Endometrial microvascular endothelial cells (primary cell): ENCODE measurements around the gene TPR. TPM values are rescaled to one million over a fixed set of nuclear protein-coding genes. Genes with fewer than 3 reads are reported as not detected.

Experiments used
- in situ Hi-C: cut with HindIII; loops from 2 replicates; pipeline ENCODE4 v1.10.0; 2017; ENCODE audit warnings: low sequenced_read_pairs, low pct_unique_long_range_greater_than_20kb; ENCODE audit errors: inconsistent ontology term
- total RNA-seq: library from RNA; depleted of rRNA; stranded (reverse); fragments of >200 nt; gene quantifications from one replicate; pipeline ENCODE4 v1.2.3, GENCODE V29; 2015; ENCODE audit errors: inconsistent ontology term

The TPR gene
- total RNA-seq, 1 donor from 2014 or later, result 52.2 TPM

DNA sequence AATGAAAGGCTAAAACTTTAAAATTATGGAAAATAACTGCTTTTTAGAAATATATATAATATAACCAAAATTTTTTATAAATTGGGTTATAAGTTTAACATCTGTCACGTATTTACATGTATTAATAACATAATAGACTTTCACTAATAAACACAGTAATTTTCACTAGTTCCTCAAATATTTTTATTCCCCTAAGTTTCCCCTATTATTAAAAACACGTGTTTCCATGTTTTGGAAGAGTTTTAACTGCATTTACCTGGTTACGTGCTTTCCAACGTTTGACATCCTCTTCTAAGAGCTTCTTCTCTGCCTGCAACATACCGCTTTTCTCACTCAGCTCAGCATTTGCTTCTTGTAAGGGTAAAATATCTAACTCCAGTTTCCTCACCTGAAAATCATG, 34.3 kb downstream of the TPR start:
- in situ Hi-C loops, result no loop called here

DNA sequence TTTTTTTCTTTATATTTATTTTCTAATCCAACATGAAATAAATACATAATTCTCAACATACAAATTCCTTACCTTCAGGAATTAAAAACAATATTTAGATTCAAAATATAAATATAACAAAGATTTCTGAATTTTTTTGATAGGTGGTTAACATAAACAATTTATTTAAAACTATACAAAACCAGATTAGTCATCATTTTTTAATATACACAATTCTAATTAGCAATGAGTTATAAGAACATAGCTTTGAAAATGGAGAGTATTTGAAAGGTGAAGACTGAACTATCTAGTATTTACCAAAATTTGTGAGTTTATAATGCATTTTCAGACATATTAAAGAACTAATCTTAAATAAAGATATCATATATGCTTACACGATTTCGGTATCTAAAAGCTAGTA, 37.5 kb downstream of the TPR start:
- in situ Hi-C loops, result no loop called here

DNA sequence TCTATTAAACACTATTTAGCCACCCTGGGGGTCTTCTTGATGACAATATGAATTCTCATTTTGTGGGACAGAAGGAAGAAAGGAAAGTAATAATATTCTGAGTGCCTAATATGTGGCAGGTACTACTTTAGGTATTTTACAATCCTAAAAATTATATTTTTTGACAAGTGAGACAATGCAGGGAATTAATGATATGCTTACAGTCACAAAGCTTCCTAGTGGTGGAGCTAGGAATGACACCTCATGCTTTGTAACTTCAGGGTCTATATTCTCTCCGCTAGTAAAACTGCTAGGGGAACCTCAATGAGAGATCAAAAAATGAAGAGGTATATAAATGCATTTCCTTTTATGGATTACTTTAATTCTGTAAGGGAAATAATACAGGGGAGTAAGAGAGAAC, 44.3 kb downstream of the TPR start:
- in situ Hi-C loops, result no loop called here

DNA sequence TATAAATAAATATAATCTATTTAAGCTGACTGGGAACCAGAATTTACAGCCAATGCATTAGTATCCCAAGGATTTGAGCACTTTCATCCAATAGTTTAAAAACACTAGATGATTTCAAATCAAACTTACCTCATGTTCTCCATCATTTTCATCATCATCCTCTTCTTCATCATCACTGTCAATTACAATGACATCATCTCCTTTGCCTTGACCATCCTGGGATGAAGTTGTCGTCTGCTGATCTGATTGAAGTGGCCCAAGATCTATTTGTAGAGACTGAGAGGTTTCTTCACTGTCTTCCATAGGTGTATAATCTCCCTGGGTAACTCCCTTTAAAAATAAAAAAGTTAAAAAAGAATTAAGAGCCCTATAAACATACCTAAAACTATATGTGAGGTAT, 47.7 kb downstream of the TPR start:
- in situ Hi-C loops, result no loop called here

DNA sequence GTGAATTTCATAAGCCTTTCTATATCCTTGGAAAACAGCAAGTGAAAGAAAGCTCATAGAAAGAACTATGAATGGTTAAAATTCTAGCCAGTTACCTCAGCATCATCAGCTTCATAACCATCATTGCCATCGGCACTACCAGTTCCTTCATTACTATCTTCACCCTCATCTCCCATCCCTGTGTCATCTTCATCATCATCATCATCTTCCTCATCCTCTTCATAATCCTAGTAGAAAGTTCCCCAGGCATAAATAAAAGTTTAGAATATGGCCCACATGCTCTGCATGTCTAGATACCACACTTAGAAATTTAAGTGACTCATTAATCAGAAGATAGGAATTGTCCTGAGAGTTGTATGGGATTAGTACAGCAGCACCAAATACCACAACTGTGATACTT, 49.0 kb downstream of the TPR start:
- in situ Hi-C loops, result no loop called here

DNA sequence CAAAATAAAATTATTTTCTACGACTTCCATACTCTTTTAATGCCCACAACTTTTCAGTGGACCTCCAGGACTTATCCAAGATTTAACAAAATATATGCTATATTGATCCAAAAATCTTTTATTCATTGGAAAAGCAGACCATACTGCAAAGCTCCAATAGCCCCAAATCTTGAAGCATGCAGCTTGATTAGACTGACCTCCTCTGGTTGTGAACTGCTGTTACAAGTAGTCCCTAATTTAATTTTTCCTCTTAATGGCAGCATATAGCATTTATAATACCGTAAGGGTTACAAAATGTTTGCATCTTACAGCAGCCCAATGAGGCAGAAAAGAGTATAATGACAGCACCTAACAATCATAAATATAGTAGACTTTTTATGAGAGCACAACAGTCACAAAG, 49.8 kb downstream of the TPR start:
- in situ Hi-C loops, result no loop called here

DNA sequence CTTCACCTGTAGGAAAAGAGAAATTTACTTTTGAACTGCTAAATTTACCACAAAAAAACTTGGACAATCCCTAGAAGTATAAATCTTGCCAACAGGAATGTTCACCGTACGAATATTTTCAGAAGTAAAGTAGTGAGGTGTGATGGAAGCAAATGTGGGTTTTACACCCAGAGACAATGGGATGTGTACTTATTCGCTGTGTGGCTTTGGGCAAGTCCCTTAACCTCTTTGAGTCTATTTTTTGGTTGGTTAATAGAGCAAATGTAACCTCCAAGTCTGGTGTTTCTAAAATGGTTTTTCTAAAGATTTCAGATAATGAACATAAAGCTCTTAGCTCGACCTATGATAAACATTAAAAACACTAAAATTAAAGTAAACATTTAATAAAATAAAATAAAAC, 51.2 kb downstream of the TPR start:
- in situ Hi-C loops, result no loop called here

DNA sequence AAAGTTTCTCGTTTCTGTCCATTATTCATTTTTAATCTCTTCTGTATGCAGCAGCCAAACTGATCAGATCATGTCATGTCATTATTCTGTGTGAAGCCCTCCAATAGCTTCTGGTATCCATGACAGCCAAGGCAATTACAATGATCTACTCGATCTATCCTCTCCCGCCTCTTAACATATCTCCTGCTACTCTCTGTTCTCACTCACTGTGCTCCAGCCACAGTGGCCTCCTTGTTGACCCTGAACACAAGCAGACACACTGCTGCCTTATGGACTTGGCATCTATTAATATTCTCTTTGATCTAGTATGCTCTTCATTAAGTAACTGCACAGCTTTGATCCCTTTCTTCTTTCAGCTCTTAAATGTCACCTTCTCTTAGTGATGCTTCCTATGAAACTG, 59.5 kb downstream of the TPR start:
- in situ Hi-C loops, result no loop called here

DNA sequence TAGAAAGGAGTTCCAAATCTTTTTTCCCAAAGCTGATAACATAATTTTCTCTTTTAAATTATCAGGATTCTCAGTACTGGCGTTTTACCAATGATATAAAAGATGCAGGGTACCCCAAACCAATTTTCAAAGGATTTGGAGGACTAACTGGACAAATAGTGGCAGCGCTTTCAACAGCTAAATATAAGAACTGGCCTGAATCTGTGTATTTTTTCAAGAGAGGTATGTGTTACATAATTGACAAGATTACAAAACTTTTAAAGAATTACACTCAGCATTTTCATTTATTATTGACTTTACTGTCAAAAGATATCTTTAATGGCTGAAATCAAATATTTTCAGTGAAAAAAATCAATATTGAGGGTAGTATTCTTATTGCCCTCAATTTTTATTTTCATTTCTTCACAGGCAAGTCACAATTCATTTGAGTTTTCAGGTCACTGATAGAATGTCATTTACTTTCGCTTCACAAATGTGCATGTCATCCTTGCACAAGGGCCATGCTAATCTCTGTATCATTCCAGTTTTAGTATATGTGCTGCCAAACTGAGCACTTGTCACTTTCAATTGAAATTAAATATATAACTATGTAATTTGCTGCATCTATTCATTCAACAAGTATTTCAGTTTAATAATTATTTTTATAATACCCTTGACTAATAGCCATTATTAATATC, 63.5 kb downstream of the TPR start:
- in situ Hi-C loops, result no loop called here

DNA sequence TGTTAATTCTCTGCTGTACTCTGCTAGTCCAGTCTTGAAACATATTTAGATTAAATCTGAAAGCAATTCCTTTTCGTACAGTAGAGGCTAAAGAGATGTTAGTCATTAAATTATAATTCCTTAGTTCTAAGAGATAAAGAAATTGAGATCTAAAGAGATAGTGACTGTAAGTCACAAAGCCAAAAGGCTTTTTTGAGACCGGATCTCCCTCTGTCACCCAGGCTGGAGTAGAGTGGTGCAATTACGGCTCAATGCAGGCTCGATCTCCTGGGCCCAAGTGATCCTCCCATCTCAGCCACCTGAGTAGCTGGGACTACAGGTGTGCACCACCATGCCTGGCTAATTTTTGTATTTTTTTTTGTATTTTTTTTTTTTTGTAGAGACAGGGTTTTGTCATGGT, 64.7 kb downstream of the TPR start:
- in situ Hi-C loops, result no loop called here

DNA sequence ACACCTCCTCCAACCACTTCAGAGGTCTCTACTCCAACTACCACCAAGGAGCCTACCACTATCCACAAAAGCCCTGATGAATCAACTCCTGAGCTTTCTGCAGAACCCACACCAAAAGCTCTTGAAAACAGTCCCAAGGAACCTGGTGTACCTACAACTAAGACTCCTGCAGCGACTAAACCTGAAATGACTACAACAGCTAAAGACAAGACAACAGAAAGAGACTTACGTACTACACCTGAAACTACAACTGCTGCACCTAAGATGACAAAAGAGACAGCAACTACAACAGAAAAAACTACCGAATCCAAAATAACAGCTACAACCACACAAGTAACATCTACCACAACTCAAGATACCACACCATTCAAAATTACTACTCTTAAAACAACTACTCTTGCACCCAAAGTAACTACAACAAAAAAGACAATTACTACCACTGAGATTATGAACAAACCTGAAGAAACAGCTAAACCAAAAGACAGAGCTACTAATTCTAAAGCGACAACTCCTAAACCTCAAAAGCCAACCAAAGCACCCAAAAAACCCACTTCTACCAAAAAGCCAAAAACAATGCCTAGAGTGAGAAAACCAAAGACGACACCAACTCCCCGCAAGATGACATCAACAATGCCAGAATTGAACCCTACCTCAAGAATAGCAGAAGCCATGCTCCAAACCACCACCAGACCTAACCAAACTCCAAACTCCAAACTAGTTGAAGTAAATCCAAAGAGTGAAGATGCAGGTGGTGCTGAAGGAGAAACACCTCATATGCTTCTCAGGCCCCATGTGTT, 66.6 kb downstream of the TPR start:
- in situ Hi-C loops, result no loop called here

DNA sequence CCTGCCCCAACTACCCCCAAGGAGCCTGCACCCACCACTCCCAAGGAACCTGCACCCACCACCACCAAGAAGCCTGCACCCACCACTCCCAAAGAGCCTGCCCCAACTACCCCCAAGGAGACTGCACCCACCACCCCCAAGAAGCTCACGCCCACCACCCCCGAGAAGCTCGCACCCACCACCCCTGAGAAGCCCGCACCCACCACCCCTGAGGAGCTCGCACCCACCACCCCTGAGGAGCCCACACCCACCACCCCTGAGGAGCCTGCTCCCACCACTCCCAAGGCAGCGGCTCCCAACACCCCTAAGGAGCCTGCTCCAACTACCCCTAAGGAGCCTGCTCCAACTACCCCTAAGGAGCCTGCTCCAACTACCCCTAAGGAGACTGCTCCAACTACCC, 67.6 kb downstream of the TPR start:
- in situ Hi-C loops, result no loop called here

DNA sequence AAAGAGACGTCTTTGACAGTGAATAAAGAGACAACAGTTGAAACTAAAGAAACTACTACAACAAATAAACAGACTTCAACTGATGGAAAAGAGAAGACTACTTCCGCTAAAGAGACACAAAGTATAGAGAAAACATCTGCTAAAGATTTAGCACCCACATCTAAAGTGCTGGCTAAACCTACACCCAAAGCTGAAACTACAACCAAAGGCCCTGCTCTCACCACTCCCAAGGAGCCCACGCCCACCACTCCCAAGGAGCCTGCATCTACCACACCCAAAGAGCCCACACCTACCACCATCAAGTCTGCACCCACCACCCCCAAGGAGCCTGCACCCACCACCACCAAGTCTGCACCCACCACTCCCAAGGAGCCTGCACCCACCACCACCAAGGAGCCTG, 68.5 kb downstream of the TPR start:
- in situ Hi-C loops, result no loop called here

DNA sequence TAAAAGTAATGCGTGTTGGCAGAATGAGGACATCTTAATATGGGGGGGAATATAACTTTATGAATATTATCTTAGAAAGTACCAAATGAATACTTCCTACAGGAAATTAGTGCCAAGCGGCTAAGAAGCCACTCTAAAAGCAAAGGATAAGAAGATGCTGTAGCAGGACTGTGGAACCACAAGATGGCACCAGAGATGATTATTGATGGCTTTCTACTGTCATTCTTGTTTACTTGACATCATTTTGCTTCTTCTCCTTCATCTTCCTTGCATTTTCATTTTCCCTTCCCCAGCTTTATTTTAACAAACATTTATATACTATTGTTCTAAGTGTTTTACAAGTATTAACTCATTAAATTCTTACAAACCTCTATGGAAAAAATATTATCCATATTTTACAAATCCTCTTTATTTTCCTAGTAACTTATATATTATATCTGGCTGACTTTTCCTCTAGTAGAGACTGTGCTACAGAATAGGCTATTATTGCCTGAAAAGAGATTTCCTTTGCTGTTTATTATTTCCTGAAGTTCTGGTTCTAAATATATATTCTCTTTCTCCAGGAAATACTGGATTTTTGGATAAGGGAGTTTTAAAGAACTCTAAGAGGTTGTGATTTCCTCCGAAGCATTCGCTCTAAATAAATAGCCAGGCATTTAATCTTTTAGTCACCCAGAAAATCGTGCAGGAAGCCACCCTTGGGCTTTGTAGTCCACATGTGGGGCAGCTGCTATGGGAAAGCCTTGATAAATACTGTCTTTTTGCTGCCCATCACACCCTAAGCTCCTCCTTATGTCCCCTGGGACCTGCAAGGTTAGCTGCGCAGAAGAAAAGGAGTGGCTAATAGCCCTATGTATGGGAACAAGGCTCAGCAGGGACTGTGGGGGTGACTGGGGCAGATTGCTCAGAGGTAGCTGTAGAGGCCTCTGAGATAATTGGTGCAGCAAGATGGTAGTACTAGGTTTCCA, 69.8 kb downstream of the TPR start:
- in situ Hi-C loops, result no loop called here

DNA sequence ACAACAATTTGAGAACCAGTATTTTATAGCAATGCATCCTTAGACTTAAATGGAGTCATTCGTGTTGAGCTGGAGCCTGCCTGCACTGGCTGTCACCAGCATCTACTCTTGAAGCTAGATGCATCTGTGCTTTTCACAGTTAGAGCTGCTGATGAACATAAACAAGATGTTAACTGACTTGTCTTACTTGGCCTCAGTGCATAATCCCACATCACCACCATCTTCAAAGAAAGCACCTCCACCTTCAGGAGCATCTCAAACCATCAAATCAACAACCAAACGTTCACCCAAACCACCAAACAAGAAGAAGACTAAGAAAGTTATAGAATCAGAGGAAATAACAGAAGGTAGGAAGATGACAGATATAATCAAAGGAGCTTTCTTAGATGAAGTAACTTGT, 71.1 kb downstream of the TPR start:
- in situ Hi-C loops, result no loop called here

DNA sequence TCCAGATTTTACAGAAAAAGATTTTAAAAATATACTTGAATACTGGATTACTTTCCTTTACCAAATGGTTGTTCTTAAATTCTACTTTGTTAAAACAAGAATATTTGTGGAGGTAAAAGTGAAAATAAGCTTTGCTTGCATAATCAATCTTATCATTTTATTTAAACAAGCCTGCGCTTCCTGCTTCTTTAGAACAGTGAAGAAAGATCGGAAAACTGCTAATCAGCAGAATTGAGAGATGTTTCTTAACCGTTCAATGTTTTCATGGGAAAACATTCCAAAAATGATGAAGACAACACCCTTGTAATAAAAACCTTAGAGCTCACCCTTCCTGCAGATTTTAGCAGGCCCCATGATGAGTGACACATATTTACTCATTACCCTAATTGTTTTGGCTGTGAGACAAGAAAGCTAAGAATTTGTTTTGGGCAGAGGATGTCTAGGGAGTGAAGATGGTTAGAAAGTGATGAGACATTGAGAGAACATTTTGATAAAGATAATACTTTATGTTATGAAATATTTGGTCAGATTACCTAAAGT, 72.6 kb downstream of the TPR start:
- in situ Hi-C loops, result no loop called here

DNA sequence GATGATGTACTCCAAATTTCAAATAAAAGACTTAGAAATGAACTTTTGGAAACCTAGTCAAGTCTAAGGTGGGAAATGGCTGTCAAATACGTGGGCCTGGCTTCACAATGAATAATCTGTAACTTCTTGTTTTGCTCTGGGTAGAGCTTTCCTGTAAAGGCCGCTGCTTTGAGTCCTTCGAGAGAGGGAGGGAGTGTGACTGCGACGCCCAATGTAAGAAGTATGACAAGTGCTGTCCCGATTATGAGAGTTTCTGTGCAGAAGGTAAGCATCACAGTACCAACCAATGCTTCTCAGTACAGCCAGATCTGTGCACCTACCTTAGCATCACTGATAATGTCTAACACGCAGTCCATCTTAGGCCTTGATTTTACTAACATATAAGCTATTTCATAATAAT, 73.6 kb downstream of the TPR start:
- in situ Hi-C loops, result no loop called here

DNA sequence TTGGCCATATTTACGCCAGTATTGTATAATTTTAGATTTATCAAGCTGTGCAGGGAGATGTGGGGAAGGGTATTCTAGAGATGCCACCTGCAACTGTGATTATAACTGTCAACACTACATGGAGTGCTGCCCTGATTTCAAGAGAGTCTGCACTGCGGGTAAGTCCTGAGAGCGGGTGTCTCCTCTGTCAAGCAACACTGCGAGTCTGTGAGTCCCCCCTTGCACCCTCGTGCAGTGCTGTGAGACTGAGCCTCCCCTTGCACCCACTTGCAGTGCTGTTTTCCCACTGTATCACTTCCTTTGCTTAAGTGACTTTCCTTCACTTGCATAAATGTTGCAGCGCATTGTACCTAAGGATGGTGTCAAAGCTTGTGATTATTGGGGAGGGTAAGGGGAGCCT, 75.0 kb downstream of the TPR start:
- in situ Hi-C loops, result no loop called here

DNA sequence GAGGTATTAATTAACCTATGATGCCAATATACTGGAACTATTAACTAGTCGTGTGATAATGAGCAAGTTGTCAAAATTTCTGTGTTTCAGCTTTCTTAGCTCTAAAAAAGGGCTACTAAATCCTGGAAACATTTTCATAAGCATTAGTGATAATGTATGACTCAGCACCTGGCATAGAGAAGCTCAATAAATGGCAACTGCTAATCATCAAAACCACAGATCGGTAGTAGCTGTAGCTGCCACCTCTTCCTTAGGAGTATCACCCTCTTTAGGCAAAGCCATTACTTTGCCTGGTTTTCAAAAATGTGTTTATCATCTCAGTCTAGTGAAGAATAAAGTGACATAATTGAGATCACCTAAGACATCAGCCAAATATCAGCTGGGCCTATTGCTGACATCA, 75.5 kb downstream of the TPR start:
- in situ Hi-C loops, result no loop called here
